AG04450 (cell line): ENCODE data around the gene MEGF10. TPM values are rescaled to one million over a fixed set of nuclear protein-coding genes. Genes with fewer than 3 reads are reported as not detected.
"Not testable (repeated sequence)": the region's sequence is repeated elsewhere in the genome, so short reads cannot be mapped to it uniquely, and the experiment has no call there.

Source experiments
- CTCF ChIA-PET: fragments of 300-600, 350-600 bp; formaldehyde crosslinking; extraction: SDS; loops from one replicate; lab custom pipeline; 2022; ENCODE audit warnings: antibody characterized with exemption, inconsistent platforms; lab: Charles Lee
- POLR2A ChIA-PET: fragments of 350-600 bp; formaldehyde crosslinking; extraction: SDS; loops from one replicate; lab custom pipeline; 2021; ENCODE audit warnings: antibody characterized with exemption, inconsistent platforms; lab: Yijun Ruan, JAX
- DNase-seq: peaks from one replicate; pipeline ENCODE4 v3.0.0-alpha.2; 2011; ENCODE audit warnings: low read depth, low spot score
- H3K27ac ChIP-seq: one replicate; pipeline ENCODE4 v1.5.1; 2012; ENCODE audit warnings: low read depth, low read length, control low read depth
- H3K27me3 ChIP-seq: one replicate; pipeline ENCODE4 v1.6.0; 2012; ENCODE audit warnings: low read length; ENCODE audit not compliant: control insufficient read depth, insufficient read depth
- H3K4me3 ChIP-seq: 2 replicates; pipeline ENCODE4 v1.5.1; 2011; ENCODE audit warnings: mild to moderate bottlenecking, low read depth, low read length, control low read depth
- H3K9me3 ChIP-seq: 2 replicates; pipeline ENCODE4 v1.5.1; 2012; ENCODE audit warnings: low read length; ENCODE audit not compliant: control insufficient read depth, insufficient read depth
- CTCF ChIP-seq: IDR thresholded peaks from 2 replicates; pipeline ENCODE4 v1.5.1; 2011; ENCODE audit warnings: low read depth, low read length, control low read depth, inconsistent platforms
- polyA plus RNA-seq: library from polyadenylated mRNA; depleted of rRNA; stranded (reverse); fragments of >200 nt; gene quantifications from 2 replicates; pipeline ENCODE4 v1.2.3, GENCODE V29; 2011

The MEGF10 gene
- polyA plus RNA-seq, 1 experiment, result not detected

- no peak overlapping the region for H3K4me3 ChIP-seq
- H3K9me3 ChIP-seq, result no peaks in the 10 kb centered on the region
- H3K27ac ChIP-seq, result no peak overlapping the region
- DNase-seq, result no peak
- ChIA-PET POLR2A (no interaction called here), CTCF (interaction anchor here (0.9 kb wide), 1 partner anchor 182 kb away, joined by 3 read pairs; no protein-coding TSS in a partner anchor)
- peaks cover 8% of the 10 kb centered on the region for H3K27me3 ChIP-seq
- no peak for TF ChIP-seq CTCF
Observed at GRCh38 chr5:127311349-127311748, 20.8 kb downstream of the MEGF10 start.

- DNase-seq, result no peak
- POLR2A ChIA-PET, result no interaction called here
- no peak for TF ChIP-seq CTCF
- no peaks in the 10 kb centered on the region for H3K9me3 ChIP-seq
- H3K27ac ChIP-seq, result no peak overlapping the region
- peaks cover 8% of the 10 kb centered on the region for H3K27me3 ChIP-seq
- CTCF ChIA-PET, result interaction anchor here (0.7 to 1.1 kb wide), 3 partner anchors 9 to 181 kb away, joined by 3 to 4 read pairs (median 3); no protein-coding TSS in a partner anchor
- no peak overlapping the region for H3K4me3 ChIP-seq
Observed at GRCh38 chr5:127311781-127312525, 21.4 kb downstream of the MEGF10 start.

GRCh38 chr5:127313379-127313778 is 22.8 kb downstream of the MEGF10 start:
- no peak for TF ChIP-seq CTCF
- H3K4me3 ChIP-seq, result no peak overlapping the region
- H3K9me3 ChIP-seq, result no peaks in the 10 kb centered on the region
- H3K27me3 ChIP-seq, result peaks cover 8% of the 10 kb centered on the region
- no peak overlapping the region for H3K27ac ChIP-seq
- ChIA-PET POLR2A (no interaction called here), CTCF (interaction anchor here (0.7 to 2.4 kb wide), 23 partner anchors 8 to 654 kb away, joined by 3 to 28 read pairs (median 4); no protein-coding TSS in a partner anchor)
- no peak for DNase-seq

- H3K27me3 ChIP-seq, result peaks cover 8% of the 10 kb centered on the region
- peak; percentile 13 for DNase-seq
- ChIA-PET CTCF (interaction anchor here (0.5 to 2.4 kb wide), 24 partner anchors 8 to 560 kb away, joined by 3 to 28 read pairs (median 4); no protein-coding TSS in a partner anchor), POLR2A (no interaction called here)
- H3K27ac ChIP-seq, result no peak overlapping the region
- H3K9me3 ChIP-seq, result no peaks in the 10 kb centered on the region
- no peak overlapping the region for H3K4me3 ChIP-seq
- TF ChIP-seq CTCF, result peak; percentile 85
Observed at GRCh38 chr5:127313847-127314473, 23.4 kb downstream of the MEGF10 start.

- Histone ChIP-seq H3K27ac (no peak overlapping the region), H3K4me3 (no peak overlapping the region), H3K27me3 (peaks cover 8% of the 10 kb centered on the region), H3K9me3 (no peaks in the 10 kb centered on the region)
- TF ChIP-seq CTCF, result no peak
- DNase-seq, result no peak
- ChIA-PET CTCF (interaction anchor here (1.0 to 1.2 kb wide), 2 partner anchors 11 to 478 kb away, joined by 3 to 9 read pairs; no protein-coding TSS in a partner anchor), POLR2A (no interaction called here)
Observed at GRCh38 chr5:127316011-127316410, 25.4 kb downstream of the MEGF10 start.

GRCh38 chr5:127317385-127317784 is 26.8 kb downstream of the MEGF10 start:
- H3K4me3 ChIP-seq, H3K9me3 ChIP-seq, H3K27me3 ChIP-seq, DNase-seq, H3K27ac ChIP-seq, POLR2A ChIA-PET, CTCF ChIA-PET: not testable (repeated sequence)
